ENCODE measurements around the gene IL5RA.

IL5RA gene

GRCh38 chr3:3101660-3102458 lies 8.3 kb downstream of the IL5RA start:
- Histone ChIP-seq H3K18ac (ENCODE audit: low read length) (no peak overlapping the region), H3K79me1 (ENCODE audit: low read length) (no peaks in the 10 kb centered on the region), H3K36me3 (ENCODE audit: control insufficient read depth in 1 of 2, insufficient read depth in 2 of 2, low read length in 2 of 2) (no peaks in the 10 kb centered on the region), H4K8ac (ENCODE audit: low read depth, low read length) (no peak overlapping the region), H3K14ac (ENCODE audit: low read length) (no peak overlapping the region), H2AK5ac (ENCODE audit: low read length) (no peak overlapping the region), H3K4me3 (ENCODE audit: low read depth, low read length) (no peak overlapping the region), H3K27ac (ENCODE audit: low read depth, low read length) (no peak overlapping the region), H3K4ac (ENCODE audit: low read depth, low read length) (no peak overlapping the region), H2AFZ (ENCODE audit: insufficient read depth, low read length, poor library complexity) (no peak overlapping the region), H3K4me1 (ENCODE audit: control insufficient read depth in 1 of 2, insufficient read depth in 2 of 2, low read length in 2 of 2) (no peaks in the 10 kb centered on the region), H3K23ac (ENCODE audit: low read length) (no peak overlapping the region), H4K91ac (ENCODE audit: low read depth, low read length) (no peak overlapping the region), H3K4me2 (ENCODE audit: low read length) (no peak overlapping the region), H3K9ac (ENCODE audit: low read length) (no peak overlapping the region), H3K27me3 (ENCODE audit: insufficient read depth, low read length) (no peaks in the 10 kb centered on the region), H2BK120ac (ENCODE audit: insufficient read depth, low read length, poor library complexity) (no peak overlapping the region), H2BK12ac (ENCODE audit: low read length) (no peak overlapping the region), H3K79me2 (ENCODE audit: control insufficient read depth, insufficient read depth, low read length, poor library complexity) (no peaks in the 10 kb centered on the region), H2BK5ac (ENCODE audit: low read depth, low read length, poor library complexity) (no peak overlapping the region), H3K9me3 (ENCODE audit: insufficient read depth, low read depth, low read length) (no peaks in the 10 kb centered on the region), H4K12ac (ENCODE audit: low read depth, low read length) (no peak overlapping the region)
- no peak for DNase-seq
- no CpG with 5 or more reads among the region's 6 CpGs for WGBS (ENCODE audit: extremely low coverage, insufficient coverage, insufficient read length)

GRCh38 chr3:3097958-3098357 lies 12.2 kb downstream of the IL5RA start:
- no peak overlapping the region for H4K91ac ChIP-seq (ENCODE audit: low read depth, low read length)
- H3K9ac ChIP-seq (ENCODE audit: low read length), result no peak overlapping the region
- no peaks in the 10 kb centered on the region for H3K36me3 ChIP-seq (ENCODE audit: control insufficient read depth in 1 of 2, insufficient read depth in 2 of 2, low read length in 2 of 2)
- no peaks in the 10 kb centered on the region for H3K4me1 ChIP-seq (ENCODE audit: control insufficient read depth in 1 of 2, insufficient read depth in 2 of 2, low read length in 2 of 2)
- no CpG with 5 or more reads among the region's 4 CpGs for whole genome bisulfite sequencing (ENCODE audit: extremely low coverage, insufficient coverage, insufficient read length)
- H3K27ac ChIP-seq (ENCODE audit: low read depth, low read length), result no peak overlapping the region
- no peak overlapping the region for H4K12ac ChIP-seq (ENCODE audit: low read depth, low read length)
- no peak overlapping the region for H2BK120ac ChIP-seq (ENCODE audit: insufficient read depth, low read length, poor library complexity)
- no peaks in the 10 kb centered on the region for H3K27me3 ChIP-seq (ENCODE audit: insufficient read depth, low read length)
- no peaks in the 10 kb centered on the region for H3K9me3 ChIP-seq (ENCODE audit: insufficient read depth, low read depth, low read length)
- no peak overlapping the region for H2AK5ac ChIP-seq (ENCODE audit: low read length)
- H3K79me1 ChIP-seq (ENCODE audit: low read length), result no peaks in the 10 kb centered on the region
- no peak overlapping the region for H2BK5ac ChIP-seq (ENCODE audit: low read depth, low read length, poor library complexity)
- no peak overlapping the region for H3K18ac ChIP-seq (ENCODE audit: low read length)
- H2BK12ac ChIP-seq (ENCODE audit: low read length), result no peak overlapping the region
- no peaks in the 10 kb centered on the region for H3K79me2 ChIP-seq (ENCODE audit: control insufficient read depth, insufficient read depth, low read length, poor library complexity)
- H3K14ac ChIP-seq (ENCODE audit: low read length), result no peak overlapping the region
- H3K4ac ChIP-seq (ENCODE audit: low read depth, low read length), result no peak overlapping the region
- no peak for DNase-seq
- H4K8ac ChIP-seq (ENCODE audit: low read depth, low read length), result no peak overlapping the region
- H3K4me3 ChIP-seq (ENCODE audit: low read depth, low read length), result no peak overlapping the region
- no peak overlapping the region for H3K4me2 ChIP-seq (ENCODE audit: low read length)
- H2AFZ ChIP-seq (ENCODE audit: insufficient read depth, low read length, poor library complexity), result no peak overlapping the region
- H3K23ac ChIP-seq (ENCODE audit: low read length), result no peak overlapping the region

- Histone ChIP-seq H2AK5ac (ENCODE audit: low read length) (no peak overlapping the region), H4K8ac (ENCODE audit: low read depth, low read length) (no peak overlapping the region), H3K4ac (ENCODE audit: low read depth, low read length) (no peak overlapping the region), H2BK120ac (ENCODE audit: insufficient read depth, low read length, poor library complexity) (no peak overlapping the region), H3K4me3 (ENCODE audit: low read depth, low read length) (peak overlapping the region; percentile 57), H2AFZ (ENCODE audit: insufficient read depth, low read length, poor library complexity) (no peak overlapping the region), H3K9ac (ENCODE audit: low read length) (no peak overlapping the region), H2BK5ac (ENCODE audit: low read depth, low read length, poor library complexity) (no peak overlapping the region), H3K27ac (ENCODE audit: low read depth, low read length) (no peak overlapping the region), H3K36me3 (ENCODE audit: control insufficient read depth in 1 of 2, insufficient read depth in 2 of 2, low read length in 2 of 2) (no peaks in the 10 kb centered on the region), H3K79me1 (ENCODE audit: low read length) (no peaks in the 10 kb centered on the region), H3K14ac (ENCODE audit: low read length) (no peak overlapping the region), H3K4me2 (ENCODE audit: low read length) (no peak overlapping the region), H3K9me3 (ENCODE audit: insufficient read depth, low read depth, low read length) (peaks cover 3% of the 10 kb centered on the region), H3K4me1 (ENCODE audit: control insufficient read depth in 1 of 2, insufficient read depth in 2 of 2, low read length in 2 of 2) (no peaks in the 10 kb centered on the region), H3K23ac (ENCODE audit: low read length) (no peak overlapping the region), H3K27me3 (ENCODE audit: insufficient read depth, low read length) (no peaks in the 10 kb centered on the region), H4K12ac (ENCODE audit: low read depth, low read length) (no peak overlapping the region), H2BK12ac (ENCODE audit: low read length) (no peak overlapping the region), H3K79me2 (ENCODE audit: control insufficient read depth, insufficient read depth, low read length, poor library complexity) (no peaks in the 10 kb centered on the region), H3K18ac (ENCODE audit: low read length) (no peak overlapping the region), H4K91ac (ENCODE audit: low read depth, low read length) (no peak overlapping the region)
- no peak for DNase-seq
- WGBS (ENCODE audit: extremely low coverage, insufficient coverage, insufficient read length), result no CpG with 5 or more reads among the region's 4 CpGs
These were observed 21.2 kb downstream of the IL5RA start for GRCh38 chr3:3089017-3089416.

GRCh38 chr3:3087716-3088465 lies 22.3 kb downstream of the IL5RA start:
- peaks cover 3% of the 10 kb centered on the region for H3K9me3 ChIP-seq (ENCODE audit: insufficient read depth, low read depth, low read length)
- no peaks in the 10 kb centered on the region for H3K79me1 ChIP-seq (ENCODE audit: low read length)
- H3K9ac ChIP-seq (ENCODE audit: low read length), result no peak overlapping the region
- no peak overlapping the region for H3K23ac ChIP-seq (ENCODE audit: low read length)
- no peak overlapping the region for H2BK12ac ChIP-seq (ENCODE audit: low read length)
- H2BK5ac ChIP-seq (ENCODE audit: low read depth, low read length, poor library complexity), result no peak overlapping the region
- no peak overlapping the region for H4K91ac ChIP-seq (ENCODE audit: low read depth, low read length)
- H3K79me2 ChIP-seq (ENCODE audit: control insufficient read depth, insufficient read depth, low read length, poor library complexity), result no peaks in the 10 kb centered on the region
- H2AK5ac ChIP-seq (ENCODE audit: low read length), result no peak overlapping the region
- H3K27ac ChIP-seq (ENCODE audit: low read depth, low read length), result no peak overlapping the region
- no peak overlapping the region for H3K4me2 ChIP-seq (ENCODE audit: low read length)
- H3K36me3 ChIP-seq (ENCODE audit: control insufficient read depth in 1 of 2, insufficient read depth in 2 of 2, low read length in 2 of 2), result no peaks in the 10 kb centered on the region
- H3K4me1 ChIP-seq (ENCODE audit: control insufficient read depth in 1 of 2, insufficient read depth in 2 of 2, low read length in 2 of 2), result no peaks in the 10 kb centered on the region
- no peak overlapping the region for H2BK120ac ChIP-seq (ENCODE audit: insufficient read depth, low read length, poor library complexity)
- no peak for DNase-seq
- H3K4ac ChIP-seq (ENCODE audit: low read depth, low read length), result no peak overlapping the region
- H3K18ac ChIP-seq (ENCODE audit: low read length), result no peak overlapping the region
- no peak overlapping the region for H3K14ac ChIP-seq (ENCODE audit: low read length)
- WGBS (ENCODE audit: extremely low coverage, insufficient coverage, insufficient read length), result no CpG with 5 or more reads among the region's 7 CpGs
- no peak overlapping the region for H2AFZ ChIP-seq (ENCODE audit: insufficient read depth, low read length, poor library complexity)
- no peak overlapping the region for H4K8ac ChIP-seq (ENCODE audit: low read depth, low read length)
- no peak overlapping the region for H4K12ac ChIP-seq (ENCODE audit: low read depth, low read length)
- no peaks in the 10 kb centered on the region for H3K27me3 ChIP-seq (ENCODE audit: insufficient read depth, low read length)
- H3K4me3 ChIP-seq (ENCODE audit: low read depth, low read length), result no peak overlapping the region
